Breast epithelium (tissue), 4 donors: Measurements from ENCODE around the gene GNAQ. TPM values are rescaled to one million over a fixed set of nuclear protein-coding genes. Genes with fewer than 3 reads are reported as not detected.
A peak's percentile ranks its signal among the peaks of the same experiment; 100 is the strongest.

Experiments used
- DNase-seq, 2 donors: peaks; one replicate each; pipeline ENCODE4 v3.0.0-alpha.2; 2019; ENCODE audit warnings: low spot score in 2 of 2
- H3K27ac ChIP-seq, 2 donors: fragments of 200-600 bp; sonication (generic) in 1 of 2; one replicate each; pipeline ENCODE4 v1.5.1; 2016 to 2019; ENCODE audit warnings: mild to moderate bottlenecking in 1 of 2
- H3K27me3 ChIP-seq, 2 donors: fragments of 200-600 bp; sonication (generic) in 1 of 2; one replicate each; pipeline versions ENCODE4 v1.5.1 to v1.6.0; 2017 to 2019; ENCODE audit warnings: control low read depth in 1 of 2, mild to moderate bottlenecking in 1 of 2
- H3K36me3 ChIP-seq: fragments of 200-600 bp; one replicate; pipeline ENCODE4 v1.5.1; 2019
- H3K4me1 ChIP-seq, 2 donors: fragments of 200-600 bp; sonication (generic); one replicate each; pipeline ENCODE4 v1.5.1; 2016 to 2019; ENCODE audit warnings: control low read depth in 1 of 2
- H3K4me3 ChIP-seq, 3 donors: fragments of 200-600 bp; sonication (generic); 1 replicate in 2 of 3; 2 replicates in 1 of 3; pipeline ENCODE4 v1.5.1; 2016 to 2019; ENCODE audit warnings: mild to moderate bottlenecking in 3 of 3, moderate library complexity in 2 of 3
- H3K9me3 ChIP-seq, 2 donors: fragments of 200-600 bp; sonication (generic) in 1 of 2; one replicate each; pipeline ENCODE4 v1.5.1; 2016 to 2019; ENCODE audit warnings: control low read depth in 1 of 2
- CTCF ChIP-seq, 3 donors: fragments of 450-650 bp; IDR thresholded peaks; one replicate each; pipeline ENCODE4 v1.5.1; 2016 to 2017; ENCODE audit warnings: antibody characterized with exemption in 3 of 3, mild to moderate bottlenecking in 3 of 3, moderate library complexity in 3 of 3
- POLR2A ChIP-seq: fragments of 450-650 bp; IDR thresholded peaks from one replicate; pipeline ENCODE4 v1.6.1; 2016; ENCODE audit warnings: antibody characterized with exemption, mild to moderate bottlenecking, moderate library complexity
- POLR2AphosphoS5 ChIP-seq, 3 donors: sonication (generic); formaldehyde crosslinking; IDR thresholded peaks; one replicate each; pipeline ENCODE4 v1.6.1; 2017; ENCODE audit warnings: antibody characterized with exemption in 3 of 3
- intact Hi-C: fragments of 100-400 bp; cut with DNase I; formaldehyde crosslinking; loops from one replicate; pipeline ENCODE4 v1.15.1; 2023; ENCODE audit warnings: low total_unique reads
- total RNA-seq, 3 donors: library from RNA; depleted of rRNA; stranded (reverse); fragments of >200 nt; gene quantifications; one replicate each; pipeline ENCODE4 v1.1.0, GENCODE V29; 2016

GNAQ gene
- total RNA-seq, 3 donors from 2014 or later: 39.0 to 49.3 (median 47.2) TPM

GRCh38 chr9:77982581-77983319 lies 48.9 kb downstream of the GNAQ start:
- Histone ChIP-seq H3K9me3 (no peaks in the 10 kb centered on the region), H3K36me3 (no peaks in the 10 kb centered on the region), H3K27me3 (no peaks in the 10 kb centered on the region), H3K4me1 (peaks cover 0 to 6% of the 10 kb centered on the region in 2 donors), H3K4me3 (no peak overlapping the region), H3K27ac (no peak overlapping the region)
- intact Hi-C loops: no loop called here
- no peak for DNase-seq
- TF ChIP-seq POLR2A: no peak
- no peak for TF ChIP-seq CTCF (IDR thresholded peaks at IDR 0.05)
- TF ChIP-seq POLR2AphosphoS5 (IDR thresholded peaks at IDR 0.05): no peak

GRCh38 chr9:77981907-77982306 lies 49.7 kb downstream of the GNAQ start:
- Histone ChIP-seq H3K9me3 (no peaks in the 10 kb centered on the region), H3K36me3 (no peaks in the 10 kb centered on the region), H3K27me3 (no peaks in the 10 kb centered on the region), H3K27ac (peak overlapping the region in 1 of 2 donors; percentile 43), H3K4me1 (peaks cover 0 to 11% of the 10 kb centered on the region in 2 donors), H3K4me3 (no peak overlapping the region)
- no peak for DNase-seq
- TF ChIP-seq POLR2AphosphoS5 (IDR thresholded peaks at IDR 0.05): no peak
- TF ChIP-seq POLR2A: no peak
- no peak for TF ChIP-seq CTCF (IDR thresholded peaks at IDR 0.05)
- intact Hi-C loops: loop anchor here (1.0 kb wide), 1 partner anchor 23 kb away; no protein-coding TSS in a partner anchor

GRCh38 chr9:77981332-77981731 lies 50.3 kb downstream of the GNAQ start:
- Histone ChIP-seq H3K36me3 (no peaks in the 10 kb centered on the region), H3K27ac (peak overlapping the region; percentile 16 to 43), H3K27me3 (no peaks in the 10 kb centered on the region), H3K4me3 (no peak overlapping the region), H3K9me3 (no peaks in the 10 kb centered on the region), H3K4me1 (peaks cover 0 to 11% of the 10 kb centered on the region in 2 donors)
- TF ChIP-seq POLR2A: no peak
- no peak for DNase-seq
- intact Hi-C loops: loop anchor here (1.0 kb wide), 1 partner anchor 24 kb away; no protein-coding TSS in a partner anchor

- H3K27me3 ChIP-seq: no peaks in the 10 kb centered on the region
- H3K36me3 ChIP-seq: no peaks in the 10 kb centered on the region
- H3K27ac ChIP-seq: peak overlapping the region; percentile 16 to 43
- TF ChIP-seq CTCF (IDR thresholded peaks at IDR 0.05) (no peak), POLR2A (no peak), POLR2AphosphoS5 (IDR thresholded peaks at IDR 0.05) (no peak)
- no peak for DNase-seq
- no peaks in the 10 kb centered on the region for H3K9me3 ChIP-seq
- intact Hi-C loops: loop anchor here (1.0 kb wide), 1 partner anchor 25 kb away; no protein-coding TSS in a partner anchor
- peaks cover 0 to 11% of the 10 kb centered on the region in 2 donors for H3K4me1 ChIP-seq
- H3K4me3 ChIP-seq: no peak overlapping the region
Measured at GRCh38 chr9:77980622-77981021, 51.0 kb downstream of the GNAQ start.

- H3K9me3 ChIP-seq: no peaks in the 10 kb centered on the region
- DNase-seq: no peak
- peak overlapping the region; percentile 54 to 55 for H3K27ac ChIP-seq
- intact Hi-C loops: loop anchor here (5.0 kb wide), 1 partner anchor 239 kb away; no protein-coding TSS in a partner anchor
- no peak overlapping the region for H3K4me3 ChIP-seq
- no peak for TF ChIP-seq POLR2AphosphoS5 (IDR thresholded peaks at IDR 0.05)
- no peak for TF ChIP-seq CTCF (IDR thresholded peaks at IDR 0.05)
- TF ChIP-seq POLR2A: no peak
- no peaks in the 10 kb centered on the region for H3K36me3 ChIP-seq
- peaks cover 0 to 11% of the 10 kb centered on the region in 2 donors for H3K4me1 ChIP-seq
- no peaks in the 10 kb centered on the region for H3K27me3 ChIP-seq
Measured at GRCh38 chr9:77978086-77978781, 53.4 kb downstream of the GNAQ start.
